H1 (cell line): Measurements from ENCODE around the gene SATB2. TPM values are rescaled to one million over a fixed set of nuclear protein-coding genes. Genes with fewer than 3 reads are reported as not detected.

Experiments used
- CTCF ChIA-PET: fragments of 300-600 bp; sonication (Branson Sonifier 250); formaldehyde crosslinking; loops from one replicate; lab custom pipeline; 2021; ENCODE audit not compliant: partially characterized antibody; lab: Charles Lee
- POLR2A ChIA-PET: fragments of 300-600 bp; sonication (Branson Sonifier 250); formaldehyde crosslinking; loops from one replicate; lab custom pipeline; 2021; ENCODE audit warnings: inconsistent platforms; ENCODE audit not compliant: partially characterized antibody; lab: Charles Lee
- DNase-seq, 2 experiments: peaks; one replicate each; pipeline versions ENCODE4 v3.0.0 to v3.0.0-alpha.2; 2010 to 2022; ENCODE audit warnings: low spot score in 2 of 2, low read depth in 1 of 2, mixed read lengths in 1 of 2
- FAIRE-seq: peaks from 2 replicates; lab custom pipeline; 2011; peaks lifted over from hg19 to GRCh38; lab: Jason Lieb, UNC
- H2AFZ ChIP-seq: 2 replicates; pipeline ENCODE4 v1.8.1; 2012; ENCODE audit warnings: low read length, inconsistent platforms
- H2AK5ac ChIP-seq: 2 replicates; pipeline ENCODE4 v1.6.1; 2013; ENCODE audit warnings: low read depth, low read length
- H2BK120ac ChIP-seq: replicated peaks from 2 replicates; pipeline ENCODE3; 2013; ENCODE audit warnings: low read depth, low read length, inconsistent platforms
- H2BK12ac ChIP-seq: 2 replicates; pipeline ENCODE4 v1.6.1; 2013; ENCODE audit warnings: low read depth, low read length
- H2BK15ac ChIP-seq: 2 replicates; pipeline ENCODE4 v1.6.1; 2013; ENCODE audit warnings: low read length
- H2BK20ac ChIP-seq: 2 replicates; pipeline ENCODE4 v1.6.1; 2013; ENCODE audit warnings: low read length
- H2BK5ac ChIP-seq: 2 replicates; pipeline ENCODE4 v1.6.1; 2013; ENCODE audit warnings: low read depth, low read length
- H3K14ac ChIP-seq: 2 replicates; pipeline ENCODE4 v1.6.1; 2013; ENCODE audit warnings: inconsistent platforms; ENCODE audit not compliant: insufficient read length
- H3K18ac ChIP-seq: 2 replicates; pipeline ENCODE4 v1.6.1; 2013; ENCODE audit warnings: low read length; ENCODE audit errors: extremely low read depth
- H3K23ac ChIP-seq: 2 replicates; pipeline ENCODE4 v1.6.1; 2013; ENCODE audit warnings: inconsistent platforms; ENCODE audit not compliant: insufficient read length
- H3K23me2 ChIP-seq: 2 replicates; pipeline ENCODE4 v1.6.1; 2013; ENCODE audit warnings: low read depth, low read length
- H3K27ac ChIP-seq: 2 replicates; pipeline ENCODE4 v1.6.1; 2011; ENCODE audit warnings: low read depth, low read length, inconsistent platforms
- H3K27me3 ChIP-seq, 4 experiments: replicated peaks in 1 of 4; 1 replicate in 1 of 4; 2 replicates in 3 of 4; pipeline versions ENCODE4 v1.6.1 to v1.8.1; 2011 to 2013; ENCODE audit warnings: low read length in 3 of 4, mild to moderate bottlenecking in 3 of 4, inconsistent platforms in 2 of 4, mixed read lengths in 2 of 4, moderate library complexity in 1 of 4; ENCODE audit not compliant: control insufficient read depth in 3 of 4, insufficient read depth in 3 of 4; ENCODE audit errors: extremely low read depth in 1 of 4
- H3K36me3 ChIP-seq, 4 experiments: 2 replicates each; pipeline versions ENCODE4 v1.6.1 to v1.8.1; 2011 to 2013; ENCODE audit warnings: mild to moderate bottlenecking in 4 of 4, low read length in 3 of 4, moderate library complexity in 2 of 4, control low read depth in 1 of 4, inconsistent platforms in 1 of 4; ENCODE audit not compliant: insufficient read depth in 4 of 4, control insufficient read depth in 2 of 4
- H3K4ac ChIP-seq: replicated peaks from 2 replicates; pipeline ENCODE3; 2013; ENCODE audit warnings: low read length, low read depth, mixed read lengths, inconsistent platforms; ENCODE audit not compliant: insufficient read length
- H3K4me1 ChIP-seq, 4 experiments: replicated peaks in 1 of 4; 1 replicate in 1 of 4; 2 replicates in 3 of 4; pipeline versions ENCODE4 v1.6.1 to v1.8.1; 2011 to 2013; ENCODE audit warnings: low read length in 3 of 4, inconsistent platforms in 2 of 4, mixed read lengths in 1 of 4; ENCODE audit not compliant: insufficient read depth in 4 of 4, control insufficient read depth in 3 of 4
- H3K4me2 ChIP-seq, 2 experiments: 2 replicates each; pipeline versions ENCODE4 v1.6.1 to v1.8.1; 2011 to 2013; ENCODE audit warnings: low read depth in 2 of 2, low read length in 2 of 2, control low read depth in 1 of 2, inconsistent platforms in 1 of 2, mild to moderate bottlenecking in 1 of 2; ENCODE audit not compliant: insufficient read depth in 1 of 2
- H3K4me3 ChIP-seq, 4 experiments: fragments of 200-600, 300-600 bp in 1 of 4; sonication (generic), shearing (Covaris generic), sonication (Bioruptor Twin) in 1 of 4; 2 replicates each; pipeline versions ENCODE4 v1.5.1 to v1.8.1; 2011 to 2016; ENCODE audit warnings: low read length in 4 of 4, low read depth in 3 of 4, control low read depth in 2 of 4, inconsistent platforms in 2 of 4, mild to moderate bottlenecking in 2 of 4, mixed read lengths in 1 of 4, moderate library complexity in 1 of 4; ENCODE audit not compliant: insufficient read depth in 2 of 4; ENCODE audit errors: extremely low read depth in 1 of 4
- H3K56ac ChIP-seq: replicated peaks from 2 replicates; pipeline ENCODE3; 2013; ENCODE audit warnings: low read depth, mild to moderate bottlenecking, mixed read lengths, low read length, inconsistent platforms; ENCODE audit not compliant: insufficient read length
- H3K79me1 ChIP-seq: 2 replicates; pipeline ENCODE4 v1.6.1; 2013; ENCODE audit warnings: low read depth, low read length, control low read depth
- H3K79me2 ChIP-seq, 2 experiments: 2 replicates each; pipeline versions ENCODE4 v1.6.1 to v1.8.1; 2012 to 2013; ENCODE audit warnings: low read length in 2 of 2, mild to moderate bottlenecking in 2 of 2, inconsistent platforms in 1 of 2; ENCODE audit not compliant: insufficient read depth in 2 of 2, control insufficient read depth in 1 of 2
- H3K9ac ChIP-seq, 4 experiments: replicated peaks in 1 of 4; 1 replicate in 1 of 4; 2 replicates in 3 of 4; pipeline versions ENCODE4 v1.6.1 to v1.8.1; 2011 to 2013; ENCODE audit warnings: low read depth in 3 of 4, low read length in 3 of 4, control low read depth in 2 of 4, mild to moderate bottlenecking in 2 of 4, moderate library complexity in 2 of 4, inconsistent platforms in 1 of 4; ENCODE audit errors: extremely low read depth in 1 of 4
- H3K9me3 ChIP-seq, 2 experiments: 2 replicates each; pipeline versions ENCODE4 v1.6.1 to v1.8.1; 2012 to 2013; ENCODE audit warnings: mild to moderate bottlenecking in 2 of 2, moderate library complexity in 2 of 2, control low read depth in 1 of 2, inconsistent platforms in 1 of 2, low read depth in 1 of 2, low read length in 1 of 2, mixed read lengths in 1 of 2; ENCODE audit not compliant: insufficient read depth in 2 of 2
- H4K20me1 ChIP-seq, 2 experiments: replicated peaks in 1 of 2; 2 replicates each; pipeline versions ENCODE3 to v1.8.1; 2011 to 2013; ENCODE audit warnings: inconsistent platforms in 2 of 2, low read length in 2 of 2, mild to moderate bottlenecking in 1 of 2; ENCODE audit not compliant: insufficient read depth in 2 of 2, control insufficient read depth in 1 of 2
- H4K5ac ChIP-seq: 2 replicates; pipeline ENCODE4 v1.6.1; 2013; ENCODE audit warnings: low read length, low read depth, mixed read lengths, inconsistent platforms; ENCODE audit not compliant: insufficient read length
- H4K8ac ChIP-seq: 2 replicates; pipeline ENCODE4 v1.8.0; 2013; ENCODE audit warnings: mild to moderate bottlenecking, moderate library complexity, low read length, inconsistent platforms; ENCODE audit not compliant: insufficient read depth; ENCODE audit errors: extremely low read depth
- H4K91ac ChIP-seq: replicated peaks from 2 replicates; pipeline ENCODE3; 2013; ENCODE audit warnings: low read length, mixed read lengths, inconsistent platforms; ENCODE audit not compliant: insufficient read length
- EZH2 ChIP-seq: fragments of 200-600 bp; sonication (generic); IDR thresholded peaks from 2 replicates; pipeline ENCODE4 v1.7.1; 2012; ENCODE audit warnings: low read depth, mild to moderate bottlenecking, moderate library complexity, low read length, inconsistent platforms; ENCODE audit not compliant: severe bottlenecking
- POLR2A ChIP-seq, 2 experiments: IDR thresholded peaks; 1 replicate in 1 of 2; 2 replicates in 1 of 2; pipeline ENCODE4 v1.6.1; 2011; ENCODE audit warnings: low read depth in 2 of 2, low read length in 2 of 2, mild to moderate bottlenecking in 2 of 2; ENCODE audit errors: control extremely low read depth in 1 of 2
- RBBP5 ChIP-seq: IDR thresholded peaks from 2 replicates; pipeline ENCODE4 v1.7.1; 2012; ENCODE audit warnings: low read depth, mild to moderate bottlenecking, inconsistent platforms, low read length, moderate library complexity, borderline replicate concordance
- RFX5 ChIP-seq: IDR thresholded peaks from 2 replicates; pipeline ENCODE4 v1.6.1; 2011; ENCODE audit warnings: low read depth, low read length, improper control_type of control experiment, borderline replicate concordance
- SUZ12 ChIP-seq: fragments of 200-600 bp; sonication (generic); IDR thresholded peaks from 2 replicates; pipeline ENCODE4 v1.6.1; 2012; ENCODE audit warnings: mild to moderate bottlenecking, inconsistent platforms, low read length, moderate library complexity, mixed read lengths
- WGBS, 2 experiments: shearing (Covaris generic) in 1 of 2; methylation state at CpG; one replicate each; pipeline versions ENCODE4 v1.1.6 to v1.1.7; 2013 to 2015; ENCODE audit warnings: low lambda C conversion rate in 2 of 2, mixed read lengths in 2 of 2, inconsistent platforms in 1 of 2, low coverage in 1 of 2, missing lambda C conversion rate in 1 of 2; ENCODE audit not compliant: insufficient replicate concordance in 2 of 2, insufficient coverage in 1 of 2, insufficient read length in 1 of 2; ENCODE audit errors: extremely low coverage in 1 of 2, missing lambda C conversion rate in 1 of 2; 5-methylcytosine and 5-hydroxymethylcytosine counted together
- polyA plus RNA-seq, 7 experiments: library from polyadenylated mRNA; depleted of rRNA in 3 of 7; stranded (reverse) in 5 of 7; unstranded in 2 of 7; fragments of >200 nt in 5 of 7; fragments of 200-250 nt in 2 of 7; gene quantifications; 1 replicate in 5 of 7; 2 replicates in 1 of 7; 4 replicates in 1 of 7; pipeline versions ENCODE4 v1.2.1 to v1.2.3, GENCODE V29; 2011 to 2013; ENCODE audit warnings: missing spikeins in 2 of 7, mixed read lengths in 2 of 7
- total RNA-seq: library from RNA; stranded (reverse); fragmentation: NEBNext Ultra II Directional; extraction: Animal tissue kit (Norgen Biotek cat#: 25700); gene quantifications from 2 replicates; pipeline ENCODE4 v1.2.1, GENCODE V29; 2021
- TF ChIP-seq, protein P1 (sequence below), 3 experiments: IDR thresholded peaks; 1 replicate in 2 of 3; 2 replicates in 1 of 3; pipeline versions ENCODE4 v1.5.1 to v1.6.1; 2011; ENCODE audit warnings: low read length in 3 of 3, mild to moderate bottlenecking in 3 of 3, inconsistent platforms in 2 of 3, low read depth in 1 of 3, moderate library complexity in 1 of 3; ENCODE audit not compliant: insufficient read depth in 1 of 3; ENCODE audit errors: control extremely low read depth in 1 of 3
- TF ChIP-seq, protein P2 (sequence below): IDR thresholded peaks from 2 replicates; pipeline ENCODE4 v1.6.1; 2011; ENCODE audit warnings: low read length, improper control_type of control experiment

Gene SATB2
- total and polyA plus RNA-seq, 2 of the 8 experiments (the other 6 are each of a cell fraction or from before 2014, with no cell fraction given), result 1.3 to 5.7 TPM

DNA sequence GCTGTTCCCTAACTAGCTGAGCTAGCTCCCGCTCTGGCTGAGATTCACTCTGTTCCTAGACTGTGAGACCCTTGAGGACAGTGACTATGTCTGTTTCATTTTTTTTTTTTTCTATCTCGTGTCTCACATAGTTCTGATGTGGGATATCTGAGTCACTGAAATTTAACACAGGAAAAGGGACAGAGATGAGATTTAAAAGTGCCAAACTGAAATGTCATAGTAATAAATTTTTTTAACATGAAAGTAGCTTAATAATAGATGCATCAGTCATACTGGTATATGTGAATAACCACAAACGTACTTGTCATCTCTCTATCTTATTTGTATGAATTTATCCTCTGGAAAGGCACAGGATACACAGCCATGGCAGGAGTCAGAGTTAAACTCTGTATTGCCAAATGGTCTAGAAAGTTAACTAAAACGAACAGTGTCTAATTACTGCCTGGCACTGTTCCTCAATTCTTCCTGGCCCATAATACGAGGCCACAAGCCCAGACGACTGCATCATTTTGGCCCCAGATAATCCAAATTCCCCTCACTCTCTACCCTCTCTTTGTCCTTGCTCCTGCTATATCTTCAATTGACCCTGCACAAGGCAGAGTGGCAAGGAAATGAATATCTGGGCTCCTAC, 87.5 kb downstream of the SATB2 start:
- no peak overlapping the region for H3K4me2 ChIP-seq
- WGBS, 2 experiments, result 91% methylated on average over 6 of the region's 6 CpGs; no CpG with 5 or more reads in 1 of the 2 experiments
- H4K20me1 ChIP-seq, result no peaks in the 10 kb centered on the region
- H2BK120ac ChIP-seq, result no peak overlapping the region
- H3K9me3 ChIP-seq, result no peaks in the 10 kb centered on the region
- no peak for FAIRE-seq
- no peak for DNase-seq
- no peaks in the 10 kb centered on the region for H3K79me2 ChIP-seq
- H3K4me1 ChIP-seq, result no peaks in the 10 kb centered on the region
- no peak overlapping the region for H4K91ac ChIP-seq
- H3K14ac ChIP-seq, result no peak overlapping the region
- CTCF ChIA-PET, result interaction anchor here (0.6 kb wide), 1 partner anchor 722 kb away, joined by 3 read pairs; no protein-coding TSS in a partner anchor
- POLR2A ChIA-PET, result interaction anchor here (1.3 kb wide), 1 partner anchor 69 kb away, joined by 4 read pairs; no protein-coding TSS in a partner anchor
- no peak overlapping the region for H3K56ac ChIP-seq
- no peak overlapping the region for H3K27ac ChIP-seq
- H3K36me3 ChIP-seq, result no peaks in the 10 kb centered on the region
- no peak overlapping the region for H4K5ac ChIP-seq
- no peak overlapping the region for H2AK5ac ChIP-seq
- H2BK5ac ChIP-seq, result no peak overlapping the region
- no peak overlapping the region for H3K9ac ChIP-seq
- no peak overlapping the region for H2AFZ ChIP-seq
- H3K79me1 ChIP-seq, result no peaks in the 10 kb centered on the region
- H3K23ac ChIP-seq, result no peak overlapping the region
- no peak overlapping the region for H2BK12ac ChIP-seq
- no peaks in the 10 kb centered on the region for H3K23me2 ChIP-seq
- no peak overlapping the region for H2BK20ac ChIP-seq
- H3K27me3 ChIP-seq, result no peaks in the 10 kb centered on the region
- H4K8ac ChIP-seq, result no peak overlapping the region
- TF ChIP-seq, protein P1, sequence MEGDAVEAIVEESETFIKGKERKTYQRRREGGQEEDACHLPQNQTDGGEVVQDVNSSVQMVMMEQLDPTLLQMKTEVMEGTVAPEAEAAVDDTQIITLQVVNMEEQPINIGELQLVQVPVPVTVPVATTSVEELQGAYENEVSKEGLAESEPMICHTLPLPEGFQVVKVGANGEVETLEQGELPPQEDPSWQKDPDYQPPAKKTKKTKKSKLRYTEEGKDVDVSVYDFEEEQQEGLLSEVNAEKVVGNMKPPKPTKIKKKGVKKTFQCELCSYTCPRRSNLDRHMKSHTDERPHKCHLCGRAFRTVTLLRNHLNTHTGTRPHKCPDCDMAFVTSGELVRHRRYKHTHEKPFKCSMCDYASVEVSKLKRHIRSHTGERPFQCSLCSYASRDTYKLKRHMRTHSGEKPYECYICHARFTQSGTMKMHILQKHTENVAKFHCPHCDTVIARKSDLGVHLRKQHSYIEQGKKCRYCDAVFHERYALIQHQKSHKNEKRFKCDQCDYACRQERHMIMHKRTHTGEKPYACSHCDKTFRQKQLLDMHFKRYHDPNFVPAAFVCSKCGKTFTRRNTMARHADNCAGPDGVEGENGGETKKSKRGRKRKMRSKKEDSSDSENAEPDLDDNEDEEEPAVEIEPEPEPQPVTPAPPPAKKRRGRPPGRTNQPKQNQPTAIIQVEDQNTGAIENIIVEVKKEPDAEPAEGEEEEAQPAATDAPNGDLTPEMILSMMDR (IDR thresholded peaks at IDR 0.05; ENCODE audit: control extremely low read depth in 1 of 3, insufficient read depth in 1 of 3, low read depth in 1 of 3, low read length in 3 of 3), result no peak
- no peak for TF ChIP-seq RBBP5
- TF ChIP-seq, protein P2, sequence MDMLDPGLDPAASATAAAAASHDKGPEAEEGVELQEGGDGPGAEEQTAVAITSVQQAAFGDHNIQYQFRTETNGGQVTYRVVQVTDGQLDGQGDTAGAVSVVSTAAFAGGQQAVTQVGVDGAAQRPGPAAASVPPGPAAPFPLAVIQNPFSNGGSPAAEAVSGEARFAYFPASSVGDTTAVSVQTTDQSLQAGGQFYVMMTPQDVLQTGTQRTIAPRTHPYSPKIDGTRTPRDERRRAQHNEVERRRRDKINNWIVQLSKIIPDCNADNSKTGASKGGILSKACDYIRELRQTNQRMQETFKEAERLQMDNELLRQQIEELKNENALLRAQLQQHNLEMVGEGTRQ, result no peak
- no peak for TF ChIP-seq SUZ12
- TF ChIP-seq EZH2, result no peak
- TF ChIP-seq POLR2A (IDR thresholded peaks at IDR 0.05; ENCODE audit: control extremely low read depth in 1 of 2, low read depth in 2 of 2, low read length in 2 of 2), result no peak
- no peak for TF ChIP-seq RFX5
- H3K18ac ChIP-seq, result no peak overlapping the region
- H3K4me3 ChIP-seq, result no peak overlapping the region
- H2BK15ac ChIP-seq, result no peak overlapping the region
- no peak overlapping the region for H3K4ac ChIP-seq
